Mucosa of stomach (tissue), 1 donor: ENCODE data around the gene KLC1.

Experiments
- H3K27me3 ChIP-seq: one replicate; pipeline ENCODE4 v1.7.0; 2013; ENCODE audit warnings: mild to moderate bottlenecking, low read length; ENCODE audit not compliant: control insufficient read depth, insufficient read depth
- H3K36me3 ChIP-seq: one replicate; pipeline ENCODE4 v1.7.0; 2013; ENCODE audit warnings: low read length; ENCODE audit not compliant: control insufficient read depth, insufficient read depth
- H3K4me1 ChIP-seq: one replicate; pipeline ENCODE4 v1.7.0; 2013; ENCODE audit warnings: mild to moderate bottlenecking, low read length; ENCODE audit not compliant: control insufficient read depth, insufficient read depth
- H3K4me3 ChIP-seq: one replicate; pipeline ENCODE4 v1.7.0; 2013; ENCODE audit warnings: low read length
- H3K9ac ChIP-seq: one replicate; pipeline ENCODE4 v1.7.0; 2013; ENCODE audit warnings: mild to moderate bottlenecking, low read length, moderate library complexity
- H3K9me3 ChIP-seq: one replicate; pipeline ENCODE4 v1.7.0; 2013; ENCODE audit warnings: mild to moderate bottlenecking, low read length, moderate library complexity; ENCODE audit not compliant: control insufficient read depth
- donor health status: Pancreatic carcinoma.

Gene KLC1

GRCh38 chr14:103627073-103628025, 1.7 kb upstream of the KLC1 start:
- Histone ChIP-seq H3K36me3 (no peaks in the 10 kb centered on the region), H3K9ac (no peak overlapping the region), H3K9me3 (no peaks in the 10 kb centered on the region), H3K4me3 (no peak overlapping the region), H3K4me1 (peaks cover 38% of the 10 kb centered on the region), H3K27me3 (no peaks in the 10 kb centered on the region)

DNA sequence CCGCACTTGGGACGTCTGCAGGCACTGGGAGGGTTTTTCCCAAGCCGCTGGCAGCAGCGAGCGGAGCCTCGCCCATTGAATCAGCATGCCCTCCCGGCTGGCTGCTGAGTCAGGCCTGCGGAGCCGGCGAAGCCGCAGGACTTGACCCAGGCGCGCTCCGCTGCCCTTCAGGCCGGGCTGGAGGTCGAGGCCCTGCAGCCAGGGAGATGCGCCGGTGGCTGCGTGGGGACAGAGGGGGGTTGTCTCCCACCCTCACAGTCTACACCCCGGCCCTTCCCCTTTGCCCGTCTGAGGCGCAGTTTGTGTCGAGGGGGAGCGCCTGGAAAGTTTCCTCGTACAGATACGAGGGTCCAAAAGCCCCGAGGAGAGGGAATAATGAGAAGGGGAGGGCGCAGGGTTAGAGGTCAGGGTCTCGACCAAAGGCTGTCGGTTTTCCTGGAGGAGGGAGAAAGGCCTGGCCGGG, 759 bp upstream of the KLC1 start:
- H3K36me3 ChIP-seq: no peaks in the 10 kb centered on the region
- H3K27me3 ChIP-seq: no peaks in the 10 kb centered on the region
- no peaks in the 10 kb centered on the region for H3K9me3 ChIP-seq
- peaks cover 38% of the 10 kb centered on the region for H3K4me1 ChIP-seq
- H3K9ac ChIP-seq: peak overlapping the region; percentile 97
- H3K4me3 ChIP-seq: peak overlapping the region; percentile 47

DNA sequence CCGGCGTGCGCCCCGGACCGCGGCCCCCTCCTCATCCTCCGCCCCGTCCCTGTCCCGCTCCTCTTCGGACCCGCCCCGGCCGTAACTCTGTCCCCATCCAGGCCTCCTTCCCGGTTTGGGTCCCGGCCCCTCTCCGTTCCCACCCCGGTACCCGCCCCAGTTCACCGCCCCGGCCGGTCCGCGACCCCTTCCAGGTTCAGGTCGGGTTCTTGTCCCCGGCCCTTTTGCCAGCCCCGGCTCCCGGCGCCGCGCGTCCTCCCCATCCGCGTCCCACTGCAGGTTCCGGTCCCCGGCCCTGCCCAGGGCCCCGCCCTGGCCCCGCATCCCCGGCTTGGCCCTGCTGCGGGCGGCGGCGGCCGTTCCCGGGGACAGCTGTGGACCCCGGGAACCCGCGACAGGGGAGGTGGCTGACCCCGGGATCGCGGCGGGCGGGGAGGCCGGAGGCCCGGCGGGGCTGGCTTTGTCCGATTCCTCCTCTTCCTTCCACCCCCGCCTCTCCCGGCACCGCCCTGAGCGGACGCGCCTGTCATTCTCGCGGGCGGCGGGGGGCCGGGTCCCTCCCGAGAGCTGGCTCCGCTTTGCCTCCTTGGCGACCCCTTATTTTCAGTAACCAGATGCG, 601 bp downstream of the KLC1 start:
- peaks cover 28% of the 10 kb centered on the region for H3K4me1 ChIP-seq
- no peaks in the 10 kb centered on the region for H3K27me3 ChIP-seq
- H3K9ac ChIP-seq: peak overlapping the region; percentile 97
- peak overlapping the region; percentile 56 for H3K4me3 ChIP-seq
- no peaks in the 10 kb centered on the region for H3K36me3 ChIP-seq
- H3K9me3 ChIP-seq: no peaks in the 10 kb centered on the region

GRCh38 chr14:103630364-103631108, 1.5 kb downstream of the KLC1 start:
- Histone ChIP-seq H3K9ac (peak overlapping the region; percentile 97), H3K4me3 (no peak overlapping the region), H3K4me1 (peaks cover 21% of the 10 kb centered on the region), H3K36me3 (no peaks in the 10 kb centered on the region), H3K27me3 (no peaks in the 10 kb centered on the region), H3K9me3 (no peaks in the 10 kb centered on the region)

- no peak overlapping the region for H3K4me3 ChIP-seq
- peaks cover 10% of the 10 kb centered on the region for H3K4me1 ChIP-seq
- no peak overlapping the region for H3K9ac ChIP-seq
- H3K36me3 ChIP-seq: no peaks in the 10 kb centered on the region
- H3K27me3 ChIP-seq: no peaks in the 10 kb centered on the region
- H3K9me3 ChIP-seq: no peaks in the 10 kb centered on the region
Observed at GRCh38 chr14:103633391-103633790, 4.4 kb downstream of the KLC1 start.

GRCh38 chr14:103634156-103634555, 5.1 kb downstream of the KLC1 start:
- Histone ChIP-seq H3K27me3 (no peaks in the 10 kb centered on the region), H3K36me3 (no peaks in the 10 kb centered on the region), H3K9ac (no peak overlapping the region), H3K4me1 (peaks cover 9% of the 10 kb centered on the region), H3K4me3 (no peak overlapping the region), H3K9me3 (no peaks in the 10 kb centered on the region)

GRCh38 chr14:103638594-103638993, 9.6 kb downstream of the KLC1 start:
- peaks cover 4% of the 10 kb centered on the region for H3K4me1 ChIP-seq
- no peaks in the 10 kb centered on the region for H3K36me3 ChIP-seq
- H3K4me3 ChIP-seq: no peak overlapping the region
- no peaks in the 10 kb centered on the region for H3K27me3 ChIP-seq
- no peak overlapping the region for H3K9ac ChIP-seq
- no peaks in the 10 kb centered on the region for H3K9me3 ChIP-seq

DNA sequence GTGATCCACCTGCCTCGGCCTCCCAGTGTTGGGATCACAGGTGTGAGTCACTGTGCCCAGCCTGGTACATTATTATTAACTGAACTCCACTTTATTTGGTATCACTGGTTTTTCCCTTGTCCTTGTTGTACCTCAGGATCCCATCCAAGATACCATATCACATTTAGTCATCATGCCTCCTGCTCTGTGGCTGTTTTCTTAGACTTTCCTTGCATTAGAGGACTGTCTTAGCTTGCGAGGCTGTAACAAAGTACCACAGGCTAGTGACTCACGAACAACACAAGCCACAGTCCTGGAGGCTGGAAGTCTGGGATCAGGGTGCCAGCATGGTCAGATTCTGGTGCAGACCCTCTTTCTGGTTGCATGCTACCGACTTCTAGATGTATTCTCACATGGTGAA, 12.2 kb downstream of the KLC1 start:
- Histone ChIP-seq H3K9ac (no peak overlapping the region), H3K27me3 (no peaks in the 10 kb centered on the region), H3K9me3 (no peaks in the 10 kb centered on the region), H3K36me3 (no peaks in the 10 kb centered on the region), H3K4me1 (peaks cover 4% of the 10 kb centered on the region), H3K4me3 (no peak overlapping the region)

GRCh38 chr14:103646189-103646588, 17.2 kb downstream of the KLC1 start:
- H3K4me3 ChIP-seq: no peak overlapping the region
- H3K9me3 ChIP-seq: no peaks in the 10 kb centered on the region
- H3K9ac ChIP-seq: no peak overlapping the region
- no peaks in the 10 kb centered on the region for H3K4me1 ChIP-seq
- no peaks in the 10 kb centered on the region for H3K36me3 ChIP-seq
- H3K27me3 ChIP-seq: no peaks in the 10 kb centered on the region

DNA sequence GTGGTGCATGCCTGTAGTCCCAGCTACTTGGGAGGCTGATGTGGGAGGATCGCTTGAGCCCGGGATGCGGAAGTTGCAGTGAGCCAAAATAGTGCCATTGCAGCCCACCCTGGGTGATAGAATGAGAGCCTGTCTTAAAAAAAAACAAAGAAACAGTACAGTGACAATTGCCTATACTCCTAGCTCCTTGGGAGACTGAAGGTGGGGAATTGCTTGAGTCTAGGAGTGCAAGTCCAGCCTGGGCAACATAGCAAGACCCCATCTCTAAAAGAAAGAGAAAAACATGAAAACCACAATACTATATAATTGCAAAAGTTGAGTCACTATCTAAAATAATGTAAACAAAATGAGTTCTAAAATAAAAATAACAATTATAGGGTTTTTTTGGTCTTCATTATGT, 20.0 kb downstream of the KLC1 start:
- Histone ChIP-seq H3K9me3 (no peaks in the 10 kb centered on the region), H3K9ac (no peak overlapping the region), H3K36me3 (no peaks in the 10 kb centered on the region), H3K4me3 (no peak overlapping the region), H3K4me1 (peaks cover 4% of the 10 kb centered on the region), H3K27me3 (no peaks in the 10 kb centered on the region)

- Histone ChIP-seq H3K27me3 (no peaks in the 10 kb centered on the region), H3K9ac (no peak overlapping the region), H3K4me3 (no peak overlapping the region), H3K4me1 (peaks cover 10% of the 10 kb centered on the region), H3K36me3 (peaks cover 3% of the 10 kb centered on the region), H3K9me3 (no peaks in the 10 kb centered on the region)
Observed at GRCh38 chr14:103650213-103650612, 21.2 kb downstream of the KLC1 start.

DNA sequence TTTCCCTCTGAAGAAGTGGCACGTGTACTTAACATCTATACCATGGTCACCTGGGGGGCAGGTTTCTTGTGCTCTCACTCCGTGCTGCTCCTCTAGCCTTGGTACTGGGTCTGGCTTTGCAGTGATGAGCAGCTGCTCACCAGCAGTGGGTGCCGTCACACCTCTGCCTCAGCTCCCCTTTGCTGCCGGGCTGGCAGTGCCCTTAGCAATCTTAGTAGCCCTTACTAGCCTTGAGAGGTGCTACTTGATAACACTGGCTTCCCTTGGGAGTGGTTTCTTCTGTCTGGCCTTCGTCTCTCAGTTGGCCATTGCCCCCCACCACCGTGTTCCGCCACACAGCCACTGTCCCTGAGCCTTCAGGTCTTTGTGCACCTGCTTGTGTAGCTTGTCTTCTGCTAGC, 22.6 kb downstream of the KLC1 start:
- no peaks in the 10 kb centered on the region for H3K27me3 ChIP-seq
- peaks cover 3% of the 10 kb centered on the region for H3K36me3 ChIP-seq
- H3K9ac ChIP-seq: no peak overlapping the region
- H3K4me1 ChIP-seq: peaks cover 10% of the 10 kb centered on the region
- H3K9me3 ChIP-seq: no peaks in the 10 kb centered on the region
- no peak overlapping the region for H3K4me3 ChIP-seq
